ENCODE data around the gene IQGAP1.

DNA sequence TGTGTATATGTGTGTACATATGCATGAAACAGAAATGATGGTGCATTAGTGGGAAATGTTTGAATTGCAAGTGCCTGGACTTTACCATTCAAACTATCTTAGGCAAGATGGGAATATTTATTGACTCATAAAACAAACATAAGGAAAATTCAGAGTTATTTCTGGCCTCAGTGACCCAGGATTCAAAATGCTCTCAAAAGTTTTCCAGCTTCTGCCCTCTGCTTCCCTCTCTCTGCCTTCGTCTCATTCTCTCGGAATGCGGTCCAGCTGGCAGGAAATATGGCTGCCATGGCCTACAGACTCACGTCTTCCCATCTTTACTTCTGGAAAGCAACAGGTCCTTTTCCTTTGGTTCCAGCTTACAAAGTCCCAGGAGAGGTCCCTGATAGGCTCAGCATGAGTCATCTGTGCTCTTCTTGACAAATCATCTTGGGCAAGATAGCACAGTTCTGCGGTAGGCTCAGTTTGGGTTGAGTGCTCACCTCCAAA lies 44.7 kb upstream of the IQGAP1 start:
- TF ChIP-seq, protein P1, sequence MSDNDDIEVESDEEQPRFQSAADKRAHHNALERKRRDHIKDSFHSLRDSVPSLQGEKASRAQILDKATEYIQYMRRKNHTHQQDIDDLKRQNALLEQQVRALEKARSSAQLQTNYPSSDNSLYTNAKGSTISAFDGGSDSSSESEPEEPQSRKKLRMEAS (IDR thresholded peaks at IDR 0.05) = no peak
- TF ChIP-seq CTCF (IDR thresholded peaks at IDR 0.05) (no peak), POLR2A (IDR thresholded peaks at IDR 0.05; ENCODE audit: low read length) (no peak), KDM5A (IDR thresholded peaks at IDR 0.05) (no peak), MAZ (IDR thresholded peaks at IDR 0.05; ENCODE audit: borderline replicate concordance, low read depth, low read length) (no peak), USF2 (IDR thresholded peaks at IDR 0.05) (no peak), PHF8 (IDR thresholded peaks at IDR 0.05; ENCODE audit: borderline replicate concordance, low read depth) (no peak), BCL3 (IDR thresholded peaks at IDR 0.05) (no peak)

All from A549 (cell line).